Measurements from ENCODE around the gene ABHD16A. TPM values are rescaled to one million over a fixed set of nuclear protein-coding genes. Genes with fewer than 3 reads are reported as not detected.

Gene ABHD16A
- total and polyA plus RNA-seq, 2 of the 13 experiments (the other 11 are each of a cell fraction or from before 2014, with no cell fraction given) = 43.5 to 45.4 TPM

DNA sequence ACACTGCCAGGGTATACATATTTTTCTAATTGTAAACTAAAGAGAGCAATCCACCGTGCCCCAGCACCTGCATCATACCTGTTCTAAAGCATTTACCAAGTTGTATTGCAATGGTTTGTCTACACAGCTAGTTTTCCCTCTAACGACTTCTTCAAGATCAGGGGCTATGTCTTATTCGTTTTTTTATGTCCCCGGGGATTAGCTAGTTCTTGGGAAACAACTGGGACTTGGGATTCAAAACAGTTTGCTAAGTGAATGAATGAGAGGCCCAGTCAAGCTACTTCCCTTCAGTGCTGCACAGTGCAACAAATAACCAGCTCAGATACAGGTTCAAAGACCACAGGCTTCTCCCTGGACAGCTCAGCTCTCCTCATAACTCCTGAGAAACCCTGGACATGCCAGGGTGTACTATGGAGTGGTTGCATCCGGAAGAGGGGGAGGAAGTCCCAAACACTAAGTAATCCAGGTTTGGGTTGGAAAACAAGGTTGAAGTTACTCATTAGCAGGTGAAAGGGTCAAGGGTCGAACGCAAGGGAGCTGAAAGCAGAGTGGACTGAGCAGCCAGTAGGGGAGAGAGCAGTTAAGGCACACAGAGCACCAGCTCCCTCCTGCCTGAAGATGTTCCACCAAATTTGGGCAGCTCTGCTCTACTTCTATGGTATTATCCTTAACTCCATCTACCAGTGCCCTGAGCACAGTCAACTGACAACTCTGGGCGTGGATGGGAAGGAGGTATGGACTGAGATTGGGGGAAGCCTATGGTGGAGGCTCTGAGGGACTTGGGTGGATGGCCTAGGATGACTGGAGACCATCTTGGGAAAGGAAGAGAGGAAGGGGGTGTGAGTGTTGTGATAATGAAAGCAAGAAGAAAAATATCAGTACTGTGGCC is 47.5 kb downstream of the ABHD16A start, which contains the start of gene APOM (continued):
- TF ChIP-seq, protein P1, sequence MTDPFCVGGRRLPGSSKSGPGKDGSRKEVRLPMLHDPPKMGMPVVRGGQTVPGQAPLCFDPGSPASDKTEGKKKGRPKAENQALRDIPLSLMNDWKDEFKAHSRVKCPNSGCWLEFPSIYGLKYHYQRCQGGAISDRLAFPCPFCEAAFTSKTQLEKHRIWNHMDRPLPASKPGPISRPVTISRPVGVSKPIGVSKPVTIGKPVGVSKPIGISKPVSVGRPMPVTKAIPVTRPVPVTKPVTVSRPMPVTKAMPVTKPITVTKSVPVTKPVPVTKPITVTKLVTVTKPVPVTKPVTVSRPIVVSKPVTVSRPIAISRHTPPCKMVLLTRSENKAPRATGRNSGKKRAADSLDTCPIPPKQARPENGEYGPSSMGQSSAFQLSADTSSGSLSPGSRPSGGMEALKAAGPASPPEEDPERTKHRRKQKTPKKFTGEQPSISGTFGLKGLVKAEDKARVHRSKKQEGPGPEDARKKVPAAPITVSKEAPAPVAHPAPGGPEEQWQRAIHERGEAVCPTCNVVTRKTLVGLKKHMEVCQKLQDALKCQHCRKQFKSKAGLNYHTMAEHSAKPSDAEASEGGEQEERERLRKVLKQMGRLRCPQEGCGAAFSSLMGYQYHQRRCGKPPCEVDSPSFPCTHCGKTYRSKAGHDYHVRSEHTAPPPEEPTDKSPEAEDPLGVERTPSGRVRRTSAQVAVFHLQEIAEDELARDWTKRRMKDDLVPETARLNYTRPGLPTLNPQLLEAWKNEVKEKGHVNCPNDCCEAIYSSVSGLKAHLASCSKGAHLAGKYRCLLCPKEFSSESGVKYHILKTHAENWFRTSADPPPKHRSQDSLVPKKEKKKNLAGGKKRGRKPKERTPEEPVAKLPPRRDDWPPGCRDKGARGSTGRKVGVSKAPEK (CRISPR knock-in tag; IDR thresholded peaks at IDR 0.05; ENCODE audit: borderline replicate concordance) = no peak; the same call in none of the 2 replicates
- TF ChIP-seq ZNF724P (CRISPR knock-in tag; IDR thresholded peaks at IDR 0.05; ENCODE audit: borderline replicate concordance) = no peak
- TF ChIP-seq, protein P2, sequence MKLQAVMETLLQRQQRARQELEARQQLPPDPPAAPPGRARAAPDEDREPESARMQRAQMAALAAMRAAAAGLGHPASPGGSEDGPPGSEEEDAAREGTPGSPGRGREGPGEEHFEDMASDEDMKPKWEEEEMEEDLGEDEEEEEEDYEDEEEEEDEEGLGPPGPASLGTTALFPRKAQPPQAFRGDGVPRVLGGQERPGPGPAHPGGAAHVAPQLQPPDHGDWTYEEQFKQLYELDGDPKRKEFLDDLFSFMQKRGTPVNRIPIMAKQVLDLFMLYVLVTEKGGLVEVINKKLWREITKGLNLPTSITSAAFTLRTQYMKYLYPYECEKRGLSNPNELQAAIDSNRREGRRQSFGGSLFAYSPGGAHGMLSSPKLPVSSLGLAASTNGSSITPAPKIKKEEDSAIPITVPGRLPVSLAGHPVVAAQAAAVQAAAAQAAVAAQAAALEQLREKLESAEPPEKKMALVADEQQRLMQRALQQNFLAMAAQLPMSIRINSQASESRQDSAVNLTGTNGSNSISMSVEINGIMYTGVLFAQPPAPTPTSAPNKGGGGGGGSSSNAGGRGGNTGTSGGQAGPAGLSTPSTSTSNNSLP (IDR thresholded peaks at IDR 0.05; ENCODE audit: low read depth, low read length) = peak; percentile 14; the same call in 1 of the 2 replicates
- TF ChIP-seq, protein P3, sequence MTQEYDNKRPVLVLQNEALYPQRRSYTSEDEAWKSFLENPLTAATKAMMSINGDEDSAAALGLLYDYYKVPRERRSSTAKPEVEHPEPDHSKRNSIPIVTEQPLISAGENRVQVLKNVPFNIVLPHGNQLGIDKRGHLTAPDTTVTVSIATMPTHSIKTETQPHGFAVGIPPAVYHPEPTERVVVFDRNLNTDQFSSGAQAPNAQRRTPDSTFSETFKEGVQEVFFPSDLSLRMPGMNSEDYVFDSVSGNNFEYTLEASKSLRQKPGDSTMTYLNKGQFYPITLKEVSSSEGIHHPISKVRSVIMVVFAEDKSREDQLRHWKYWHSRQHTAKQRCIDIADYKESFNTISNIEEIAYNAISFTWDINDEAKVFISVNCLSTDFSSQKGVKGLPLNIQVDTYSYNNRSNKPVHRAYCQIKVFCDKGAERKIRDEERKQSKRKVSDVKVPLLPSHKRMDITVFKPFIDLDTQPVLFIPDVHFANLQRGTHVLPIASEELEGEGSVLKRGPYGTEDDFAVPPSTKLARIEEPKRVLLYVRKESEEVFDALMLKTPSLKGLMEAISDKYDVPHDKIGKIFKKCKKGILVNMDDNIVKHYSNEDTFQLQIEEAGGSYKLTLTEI (CRISPR knock-in tag; conservative IDR thresholded peaks at IDR 0.05) = no peak
- TF ChIP-seq ZNF224 (CRISPR knock-in tag; IDR thresholded peaks at IDR 0.05) = peak; percentile 88; the same call in 1 of the 2 replicates
- peak; percentile 93 for TF ChIP-seq HIVEP1 (CRISPR knock-in tag; IDR thresholded peaks at IDR 0.05)
- TF ChIP-seq, protein P4, sequence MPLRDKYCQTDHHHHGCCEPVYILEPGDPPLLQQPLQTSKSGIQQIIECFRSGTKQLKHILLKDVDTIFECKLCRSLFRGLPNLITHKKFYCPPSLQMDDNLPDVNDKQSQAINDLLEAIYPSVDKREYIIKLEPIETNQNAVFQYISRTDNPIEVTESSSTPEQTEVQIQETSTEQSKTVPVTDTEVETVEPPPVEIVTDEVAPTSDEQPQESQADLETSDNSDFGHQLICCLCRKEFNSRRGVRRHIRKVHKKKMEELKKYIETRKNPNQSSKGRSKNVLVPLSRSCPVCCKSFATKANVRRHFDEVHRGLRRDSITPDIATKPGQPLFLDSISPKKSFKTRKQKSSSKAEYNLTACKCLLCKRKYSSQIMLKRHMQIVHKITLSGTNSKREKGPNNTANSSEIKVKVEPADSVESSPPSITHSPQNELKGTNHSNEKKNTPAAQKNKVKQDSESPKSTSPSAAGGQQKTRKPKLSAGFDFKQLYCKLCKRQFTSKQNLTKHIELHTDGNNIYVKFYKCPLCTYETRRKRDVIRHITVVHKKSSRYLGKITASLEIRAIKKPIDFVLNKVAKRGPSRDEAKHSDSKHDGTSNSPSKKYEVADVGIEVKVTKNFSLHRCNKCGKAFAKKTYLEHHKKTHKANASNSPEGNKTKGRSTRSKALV (CRISPR knock-in tag; IDR thresholded peaks at IDR 0.05) = peak; percentile 77; the same call in 1 of the 2 replicates
- no peak for TF ChIP-seq NFIB (CRISPR knock-in tag; IDR thresholded peaks at IDR 0.05; ENCODE audit: borderline replicate concordance)
- peak; percentile 82; the same call in 1 of the 2 replicates for TF ChIP-seq ZMAT3 (CRISPR knock-in tag; conservative IDR thresholded peaks at IDR 0.05)
- TF ChIP-seq ZNF274 (CRISPR knock-in tag; IDR thresholded peaks at IDR 0.05) = peak; percentile 71; the same call in 1 of the 2 replicates
- peak; percentile 93; the same call in 1 of the 2 replicates for TF ChIP-seq RXRA (CRISPR knock-in tag; IDR thresholded peaks at IDR 0.05)
- TF ChIP-seq ZEB1 (IDR thresholded peaks at IDR 0.05; ENCODE audit: insufficient replicate concordance, low read depth) = no peak
- TF ChIP-seq, protein P5, sequence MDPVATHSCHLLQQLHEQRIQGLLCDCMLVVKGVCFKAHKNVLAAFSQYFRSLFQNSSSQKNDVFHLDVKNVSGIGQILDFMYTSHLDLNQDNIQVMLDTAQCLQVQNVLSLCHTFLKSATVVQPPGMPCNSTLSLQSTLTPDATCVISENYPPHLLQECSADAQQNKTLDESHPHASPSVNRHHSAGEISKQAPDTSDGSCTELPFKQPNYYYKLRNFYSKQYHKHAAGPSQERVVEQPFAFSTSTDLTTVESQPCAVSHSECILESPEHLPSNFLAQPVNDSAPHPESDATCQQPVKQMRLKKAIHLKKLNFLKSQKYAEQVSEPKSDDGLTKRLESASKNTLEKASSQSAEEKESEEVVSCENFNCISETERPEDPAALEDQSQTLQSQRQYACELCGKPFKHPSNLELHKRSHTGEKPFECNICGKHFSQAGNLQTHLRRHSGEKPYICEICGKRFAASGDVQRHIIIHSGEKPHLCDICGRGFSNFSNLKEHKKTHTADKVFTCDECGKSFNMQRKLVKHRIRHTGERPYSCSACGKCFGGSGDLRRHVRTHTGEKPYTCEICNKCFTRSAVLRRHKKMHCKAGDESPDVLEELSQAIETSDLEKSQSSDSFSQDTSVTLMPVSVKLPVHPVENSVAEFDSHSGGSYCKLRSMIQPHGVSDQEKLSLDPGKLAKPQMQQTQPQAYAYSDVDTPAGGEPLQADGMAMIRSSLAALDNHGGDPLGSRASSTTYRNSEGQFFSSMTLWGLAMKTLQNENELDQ (CRISPR knock-in tag; IDR thresholded peaks at IDR 0.05; ENCODE audit: borderline replicate concordance) = 0 out of 2 replicates have a peak, but pooled peaks have one; percentile 18
- TF ChIP-seq HDAC1 (CRISPR knock-in tag; IDR thresholded peaks at IDR 0.05) = peak; percentile 99
- TF ChIP-seq ERF (CRISPR knock-in tag; IDR thresholded peaks at IDR 0.05) = peak; percentile 99
